ENCODE measurements around the gene SLC25A5.

- no peak for TF ChIP-seq POLR2AphosphoS5 (IDR thresholded peaks at IDR 0.05)
- no peak for TF ChIP-seq CTCF (IDR thresholded peaks at IDR 0.05; ENCODE audit: poor library complexity, severe bottlenecking)
- no peak for TF ChIP-seq TAF1 (IDR thresholded peaks at IDR 0.05; ENCODE audit: low read depth)
- TF ChIP-seq EZH2 (IDR thresholded peaks at IDR 0.05; ENCODE audit: borderline replicate concordance, insufficient read depth, low read length, poor library complexity, severe bottlenecking), result no peak
- no peak for TF ChIP-seq EP300 (conservative IDR thresholded peaks at IDR 0.05; ENCODE audit: poor library complexity, severe bottlenecking)
Measured at GRCh38 chrX:119453202-119453601, 15.0 kb upstream of the SLC25A5 start.
